ENCODE results near the gene GLIS2. TPM values are rescaled to one million over a fixed set of nuclear protein-coding genes. Genes with fewer than 3 reads are reported as not detected.

GLIS2 gene
- polyA plus RNA-seq, 2 of the 4 experiments (the other 2 are of a cell fraction) = 5.5 to 15.8 TPM

- TF ChIP-seq TFCP2L1 (CRISPR knock-in tag; IDR thresholded peaks at IDR 0.05) = no peak
- TF ChIP-seq EP300 (IDR thresholded peaks at IDR 0.05) = no peak
- H3K4me2 ChIP-seq = peak overlapping the region; percentile 93
- CTCF ChIA-PET = interaction anchor here (0.6 to 22.8 kb wide), 9 partner anchors 8 to 81 kb away, joined by 3 to 423 read pairs (median 4); partner anchors contain the start of gene GLIS2
- POLR2A ChIA-PET = no interaction called here
- peak overlapping the region in 1 of 2 experiments; percentile 96; a peak in 3 of 6 replicates for H3K27ac ChIP-seq
- H3K9me3 ChIP-seq = no peaks in the 10 kb centered on the region
- H3K4me3 ChIP-seq = no peak overlapping the region
- DNase-seq (ENCODE audit: low read depth in 1 of 2, low spot score in 1 of 2) (no peak), ATAC-seq (no peak), FAIRE-seq (no peak)
- H3K4me1 ChIP-seq = peaks cover 87% of the 10 kb centered on the region
- WGBS (ENCODE audit: missing lambda C conversion rate) = 77% methylated on average over 10 of the region's 19 CpGs
Measured at GRCh38 chr16:4321286-4322120, 5.6 kb downstream of the GLIS2 start.

GRCh38 chr16:4322121-4323052 is 6.5 kb downstream of the GLIS2 start:
- Histone ChIP-seq H3K4me1 (peaks cover 90% of the 10 kb centered on the region), H3K4me2 (peak overlapping the region; percentile 93), H3K27ac (peak overlapping the region; percentile 78 to 96), H3K4me3 (no peak overlapping the region), H3K9me3 (no peaks in the 10 kb centered on the region)
- DNase-seq (ENCODE audit: low read depth in 1 of 2, low spot score in 1 of 2) (no peak), FAIRE-seq (no peak), ATAC-seq (no peak)
- WGBS (ENCODE audit: missing lambda C conversion rate) = 77% methylated on average over 20 of the region's 30 CpGs
- no peak for TF ChIP-seq EHMT2 (IDR thresholded peaks at IDR 0.05; ENCODE audit: low read depth)
- peak; percentile 69 for TF ChIP-seq ZFP36 (IDR thresholded peaks at IDR 0.05; ENCODE audit: borderline replicate concordance, partially characterized antibody)
- no peak for TF ChIP-seq RNF2 (IDR thresholded peaks at IDR 0.05; ENCODE audit: borderline replicate concordance, low read depth)
- TF ChIP-seq BCL3 (IDR thresholded peaks at IDR 0.05) = no peak
- TF ChIP-seq CHD4 (IDR thresholded peaks at IDR 0.05; ENCODE audit: borderline replicate concordance) = no peak
- TF ChIP-seq RAD21 (conservative IDR thresholded peaks at IDR 0.05 in 1 of 2, IDR thresholded peaks at IDR 0.05 in 1 of 2) = no peak
- TF ChIP-seq KDM5A (IDR thresholded peaks at IDR 0.05) = no peak
- CTCF ChIA-PET = interaction anchor here (0.7 to 22.8 kb wide), 12 partner anchors 9 to 80 kb away, joined by 3 to 423 read pairs (median 4); partner anchors contain the start of gene GLIS2
- POLR2A ChIA-PET = interaction anchor here (1.1 to 2.5 kb wide), 2 partner anchors 29 to 51 kb away, joined by 3 to 7 read pairs; partner anchors contain the start of gene PAM16

- ATAC-seq (peak; percentile 36 to 59), DNase-seq (ENCODE audit: low read depth in 1 of 2, low spot score in 1 of 2) (no peak), FAIRE-seq (no peak)
- no peaks in the 10 kb centered on the region for H3K9me3 ChIP-seq
- WGBS (ENCODE audit: missing lambda C conversion rate) = 38% methylated on average over 9 of the region's 21 CpGs
- POLR2A ChIA-PET = interaction anchor here (1.1 to 2.5 kb wide), 4 partner anchors 8 to 52 kb away, joined by 3 to 11 read pairs (median 8); partner anchors contain the start of genes GLIS2 and PAM16
- H3K4me2 ChIP-seq = peak overlapping the region; percentile 93
- H3K4me1 ChIP-seq = peaks cover 90% of the 10 kb centered on the region
- CTCF ChIA-PET = interaction anchor here (0.7 to 22.8 kb wide), 10 partner anchors 8 to 80 kb away, joined by 3 to 423 read pairs (median 6); partner anchors contain the start of gene GLIS2
- TF ChIP-seq EHF (CRISPR knock-in tag; IDR thresholded peaks at IDR 0.05) = no peak
- no peak for TF ChIP-seq PBX3 (IDR thresholded peaks at IDR 0.05)
- no peak for TF ChIP-seq PHF8 (IDR thresholded peaks at IDR 0.05; ENCODE audit: borderline replicate concordance, low read depth)
- TF ChIP-seq HEYL (CRISPR knock-in tag; IDR thresholded peaks at IDR 0.05) = no peak
- no peak for TF ChIP-seq JUNB (IDR thresholded peaks at IDR 0.05)
- TF ChIP-seq FOSL2 (IDR thresholded peaks at IDR 0.05) = no peak
- no peak for TF ChIP-seq FOSL2 (CRISPR knock-in tag; IDR thresholded peaks at IDR 0.05)
- no peak for TF ChIP-seq ESRRA (IDR thresholded peaks at IDR 0.05; ENCODE audit: borderline replicate concordance, low read length)
- TF ChIP-seq RFX5 (IDR thresholded peaks at IDR 0.05) = no peak
- no peak for TF ChIP-seq RARB (CRISPR knock-in tag; IDR thresholded peaks at IDR 0.05)
- no peak for TF ChIP-seq ZNF302 (CRISPR knock-in tag; IDR thresholded peaks at IDR 0.05)
- TF ChIP-seq POLR2A (IDR thresholded peaks at IDR 0.05; ENCODE audit: low read length) = no peak
- TF ChIP-seq NR3C1 (IDR thresholded peaks at IDR 0.05) = no peak
- no peak for TF ChIP-seq ELK1 (IDR thresholded peaks at IDR 0.05; ENCODE audit: low read depth, low read length)
- no peak overlapping the region; the same call in 2 of the 3 replicates for H3K4me3 ChIP-seq
- H3K27ac ChIP-seq = peak overlapping the region; percentile 78 to 96
Measured at GRCh38 chr16:4323071-4323844, 7.4 kb downstream of the GLIS2 start.

Data from A549 (cell line).